ENCODE measurements around the gene DXO. TPM values are rescaled to one million over a fixed set of nuclear protein-coding genes. Genes with fewer than 3 reads are reported as not detected.

Gene DXO
- total and polyA plus RNA-seq, 12 donors = 8.4 to 23.4 (median 13.6) TPM

- WGBS, 2 donors = 60 to 94% methylated on average over 3 of the region's 3 CpGs
- no peak overlapping the region for H3K27ac ChIP-seq
- intact Hi-C loops (cut with DNase I) = loop anchor here in 9 of 10 donors (5.0 to 10.0 kb wide), 4 partner anchors 52 to 412 kb away; partner anchors contain the start of genes ZBTB12 (in 5 of the 9), ATP6V1G2 (in 3 of the 9), DDX39B (in 3 of the 9) and NFKBIL1 (in 3 of the 9)
- H3K36me3 ChIP-seq = peaks cover 0 to 74% (median 53%) of the 10 kb centered on the region in 9 donors
- TF ChIP-seq CTCF (IDR thresholded peaks at IDR 0.05) = no peak
- peaks cover 6 to 27% (median 20%) of the 10 kb centered on the region in 9 donors for H3K4me1 ChIP-seq
- no peak overlapping the region for H3K4me3 ChIP-seq
- no peak for DNase-seq
- no peaks in the 10 kb centered on the region for H3K9me3 ChIP-seq
- no peaks in the 10 kb centered on the region for H3K27me3 ChIP-seq
- no peak for ATAC-seq
These were observed 15.1 kb downstream of the DXO start for GRCh38 chr6:31956796-31957195.

- Histone ChIP-seq H3K27me3 (no peaks in the 10 kb centered on the region), H3K27ac (no peak overlapping the region), H3K9me3 (no peaks in the 10 kb centered on the region), H3K4me3 (no peak overlapping the region), H3K4me1 (peaks cover 6 to 18% (median 16%) of the 10 kb centered on the region in 9 donors), H3K36me3 (peaks cover 0 to 72% (median 42%) of the 10 kb centered on the region in 9 donors)
- intact Hi-C loops (cut with DNase I) = loop anchor here in 8 of 10 donors (5.0 to 10.0 kb wide), 6 partner anchors 50 to 410 kb away; partner anchors contain the start of genes ZBTB12 (in 5 of the 8), LY6G5C (in 4 of the 8), ATP6V1G2 (in 3 of the 8) and DDX39B (in 3 of the 8)
- DNase-seq = no peak
- no peak for ATAC-seq
- no peak for TF ChIP-seq CTCF (IDR thresholded peaks at IDR 0.05)
- 96 to 97% methylated on average over 28 of the region's 28 CpGs for WGBS, 2 donors
These were observed 17.4 kb downstream of the DXO start for GRCh38 chr6:31954511-31954910.

GRCh38 chr6:31952890-31953289, 19.0 kb downstream of the DXO start:
- DNase-seq = no peak
- H3K9me3 ChIP-seq = no peaks in the 10 kb centered on the region
- no peak overlapping the region for H3K4me3 ChIP-seq
- no peaks in the 10 kb centered on the region for H3K27me3 ChIP-seq
- TF ChIP-seq CTCF (IDR thresholded peaks at IDR 0.05) = no peak
- H3K27ac ChIP-seq = peak overlapping the region in 2 of 10 donors; percentile 11 to 31
- ATAC-seq = no peak
- H3K36me3 ChIP-seq = peaks cover 0 to 72% (median 42%) of the 10 kb centered on the region in 9 donors
- peaks cover 2 to 8% (median 5%) of the 10 kb centered on the region in 9 donors for H3K4me1 ChIP-seq
- intact Hi-C loops (cut with DNase I) = loop anchor here in 8 of 10 donors (5.0 to 10.0 kb wide), 6 partner anchors 48 to 408 kb away; partner anchors contain the start of genes ZBTB12 (in 5 of the 8), LY6G5C (in 4 of the 8), ATP6V1G2 (in 3 of the 8) and DDX39B (in 3 of the 8)
- 69 to 78% methylated on average over 5 of the region's 5 CpGs for WGBS, 2 donors

- intact Hi-C loops (cut with DNase I) = loop anchor here in 8 of 10 donors (5.0 to 10.0 kb wide), 6 partner anchors 47 to 407 kb away; partner anchors contain the start of genes ZBTB12 (in 5 of the 8), LY6G5C (in 4 of the 8), ATP6V1G2 (in 3 of the 8) and DDX39B (in 3 of the 8)
- peak; percentile 46 to 86 (median 70) for TF ChIP-seq CTCF (IDR thresholded peaks at IDR 0.05)
- Histone ChIP-seq H3K36me3 (peaks cover 0 to 72% (median 42%) of the 10 kb centered on the region in 9 donors), H3K4me3 (no peak overlapping the region), H3K9me3 (no peaks in the 10 kb centered on the region), H3K27me3 (no peaks in the 10 kb centered on the region), H3K27ac (peak overlapping the region in 1 of 10 donors; percentile 11), H3K4me1 (peaks cover 0 to 2% (median 0%) of the 10 kb centered on the region in 9 donors)
- DNase-seq (peak in 1 of 2 donors; percentile 62), ATAC-seq (peak in 7 of 8 donors; percentile 23 to 72 (median 68))
- WGBS, 2 donors = 53 to 66% methylated on average over 5 of the region's 5 CpGs
These were observed 19.7 kb downstream of the DXO start for GRCh38 chr6:31952140-31952805.

Measured in heart right ventricle (tissue), 16 donors.